ENCODE measurements around the gene RUBCN.
"Not testable (repeated sequence)": the region's sequence is repeated elsewhere in the genome, so short reads cannot be mapped to it uniquely, and the experiment has no call there.

Gene RUBCN

GRCh38 chr3:197733042-197733441 lies 3.7 kb downstream of the RUBCN start:
- DNase-seq, result no peak

- not testable (repeated sequence) for DNase-seq
Measured at GRCh38 chr3:197731483-197731882, 5.2 kb downstream of the RUBCN start.

GRCh38 chr3:197730770-197731169 lies 5.9 kb downstream of the RUBCN start:
- not testable (repeated sequence) for DNase-seq

- DNase-seq, result no peak
Measured at GRCh38 chr3:197730200-197730599, 6.5 kb downstream of the RUBCN start.

GRCh38 chr3:197728487-197728886 lies 8.2 kb downstream of the RUBCN start:
- DNase-seq, result no peak

GRCh38 chr3:197727878-197728277 lies 8.8 kb downstream of the RUBCN start:
- DNase-seq, result not testable (repeated sequence)

- DNase-seq, result no peak
Measured at GRCh38 chr3:197722734-197723133, 14.0 kb downstream of the RUBCN start.

GRCh38 chr3:197720694-197721093 lies 16.0 kb downstream of the RUBCN start:
- DNase-seq, result no peak

GRCh38 chr3:197718891-197719290 lies 17.8 kb downstream of the RUBCN start:
- DNase-seq, result no peak

- no peak for DNase-seq
Measured at GRCh38 chr3:197714251-197714650, 22.5 kb downstream of the RUBCN start.

GRCh38 chr3:197713477-197713822 lies 23.3 kb downstream of the RUBCN start:
- no peak for DNase-seq

GRCh38 chr3:197711973-197712707 lies 24.6 kb downstream of the RUBCN start:
- DNase-seq, result peak; percentile 78

GRCh38 chr3:197710965-197711364 lies 25.7 kb downstream of the RUBCN start:
- DNase-seq, result not testable (repeated sequence)

GRCh38 chr3:197709135-197709534 lies 27.6 kb downstream of the RUBCN start:
- DNase-seq, result no peak

- DNase-seq, result no peak
Measured at GRCh38 chr3:197706658-197707057, 30.0 kb downstream of the RUBCN start.

GRCh38 chr3:197701841-197702240 lies 34.9 kb downstream of the RUBCN start:
- no peak for DNase-seq

- no peak for DNase-seq
Measured at GRCh38 chr3:197700095-197700494, 36.6 kb downstream of the RUBCN start.

- no peak for DNase-seq
Measured at GRCh38 chr3:197697355-197697754, 39.3 kb downstream of the RUBCN start.

- DNase-seq, result no peak
Measured at GRCh38 chr3:197694251-197694650, 42.5 kb downstream of the RUBCN start.

- no peak for DNase-seq
Measured at GRCh38 chr3:197692641-197693040, 44.1 kb downstream of the RUBCN start.

GRCh38 chr3:197690754-197691153 lies 46.0 kb downstream of the RUBCN start:
- DNase-seq, result no peak

- no peak for DNase-seq
Measured at GRCh38 chr3:197687570-197687969, 49.1 kb downstream of the RUBCN start.

GRCh38 chr3:197686899-197687298 lies 49.8 kb downstream of the RUBCN start:
- DNase-seq, result no peak

- DNase-seq, result no peak
Measured at GRCh38 chr3:197685546-197685945, 51.2 kb downstream of the RUBCN start.

- DNase-seq, result no peak
Measured at GRCh38 chr3:197683191-197683590, 53.5 kb downstream of the RUBCN start.

Data from activated CD4-positive, alpha-beta T cell treated with anti-CD3 and anti-CD28 coated beads for 1 hour (primary cell).